OCI-LY7 (cell line): ENCODE data around the gene PTPRU. TPM values are rescaled to one million over a fixed set of nuclear protein-coding genes. Genes with fewer than 3 reads are reported as not detected.

Source experiments
- BruUV-seq: library from RNA; stranded (reverse); fragments of 400-500 nt; replicated peaks from 2 replicates; lab custom pipeline; 2021; lab: Mats Ljungman, UMichigan
- CTCF ChIA-PET: fragments of 300-600 bp; sonication (Branson Sonifier 250); formaldehyde crosslinking; loops from one replicate; lab custom pipeline; 2022; ENCODE audit warnings: antibody characterized with exemption; ENCODE audit not compliant: unreplicated experiment; lab: Charles Lee
- POLR2A ChIA-PET: fragments of 300-600 bp; sonication (Branson Sonifier 250); formaldehyde crosslinking; loops from one replicate; lab custom pipeline; 2022; ENCODE audit warnings: antibody characterized with exemption; lab: Charles Lee
- DNase-seq: peaks from one replicate; pipeline ENCODE4 v3.0.0-alpha.2; 2015; ENCODE audit warnings: low spot score
- H2AFZ ChIP-seq: fragments of 200-600 bp; sonication (generic), shearing (Covaris generic); 2 replicates; pipeline ENCODE4 v1.6.1; 2014; ENCODE audit warnings: mild to moderate bottlenecking, antibody characterized with exemption, low read length, moderate library complexity
- H3K27ac ChIP-seq: fragments of 200-600 bp; sonication (generic); 2 replicates; pipeline ENCODE4 v1.5.1; 2014; ENCODE audit warnings: mixed run types, low read depth, mild to moderate bottlenecking, moderate library complexity, low read length, inconsistent platforms; ENCODE audit not compliant: poor library complexity, severe bottlenecking
- H3K36me3 ChIP-seq: fragments of 200-600 bp; sonication (generic); 2 replicates; pipeline ENCODE4 v1.6.1; 2014; ENCODE audit warnings: mild to moderate bottlenecking, antibody characterized with exemption, low read length, moderate library complexity, mixed read lengths; ENCODE audit not compliant: insufficient read depth
- H3K4me1 ChIP-seq: fragments of 200-600 bp; sonication (generic); 2 replicates; pipeline ENCODE4 v1.5.1; 2014; ENCODE audit warnings: mild to moderate bottlenecking, low read length; ENCODE audit not compliant: insufficient read depth, poor library complexity, severe bottlenecking
- H3K4me2 ChIP-seq: fragments of 200-600 bp; sonication (generic); 2 replicates; pipeline ENCODE4 v1.6.1; 2014; ENCODE audit warnings: mild to moderate bottlenecking, low read length
- H3K4me3 ChIP-seq: fragments of 200-600 bp; sonication (generic); 2 replicates; pipeline ENCODE4 v1.5.1; 2014; ENCODE audit warnings: mild to moderate bottlenecking, low read depth, low read length; ENCODE audit not compliant: poor library complexity, severe bottlenecking
- H3K79me2 ChIP-seq: fragments of 200-600 bp; sonication (generic); 2 replicates; pipeline ENCODE4 v1.6.1; 2016; ENCODE audit warnings: low read depth, mild to moderate bottlenecking, low read length, moderate library complexity, mixed read lengths; ENCODE audit not compliant: insufficient read depth
- H3K9me2 ChIP-seq: fragments of 200-600 bp; sonication (generic); 2 replicates; pipeline ENCODE4 v1.6.1; 2016; ENCODE audit warnings: mild to moderate bottlenecking, low read length, mixed read lengths; ENCODE audit not compliant: insufficient read depth
- H3K9me3 ChIP-seq: fragments of 200-600 bp; sonication (generic); 2 replicates; pipeline ENCODE4 v1.6.1; 2014; ENCODE audit warnings: mild to moderate bottlenecking, mixed run types, low read length, mixed read lengths
- H4K20me1 ChIP-seq: fragments of 200-600 bp; sonication (generic); 2 replicates; pipeline ENCODE4 v1.6.1; 2014; ENCODE audit warnings: mild to moderate bottlenecking, antibody characterized with exemption, low read length, moderate library complexity, mixed read lengths; ENCODE audit not compliant: insufficient read depth
- CTCF ChIP-seq: fragments of 200-600 bp; sonication (generic); conservative IDR thresholded peaks from 2 replicates; pipeline ENCODE4 v1.5.1; 2014; ENCODE audit warnings: mild to moderate bottlenecking, antibody characterized with exemption, low read length, moderate library complexity, mixed read lengths
- EZH2phosphoT487 ChIP-seq: fragments of 200-600 bp; sonication (generic); IDR thresholded peaks from 2 replicates; pipeline ENCODE4 v1.6.1; 2018; ENCODE audit warnings: low read depth, borderline replicate concordance, mild to moderate bottlenecking, mixed run types, antibody characterized with exemption, low read length, moderate library complexity, mixed read lengths
- intact Hi-C: fragments of 100-400 bp; cut with micrococcal nuclease; formaldehyde crosslinking; loops from one replicate; pipeline ENCODE4 v1.10.0; 2022; ENCODE audit not compliant: unreplicated experiment
- total RNA-seq, 2 experiments: library from RNA; depleted of rRNA in 1 of 2; stranded (reverse); fragments of >200 nt in 1 of 2; shearing (Covaris generic) in 1 of 2; gene quantifications; 2 replicates each; pipeline ENCODE4 v1.2.3, GENCODE V29; 2014 to 2022

PTPRU gene
- total RNA-seq, 2 experiments from 2014 or later = 2.5 to 4.6 TPM

GRCh38 chr1:29324771-29325351 is 88.5 kb downstream of the PTPRU start:
- no peak for TF ChIP-seq CTCF
- no peak for TF ChIP-seq EZH2phosphoT487
- no peak for DNase-seq
- no peak overlapping the region for H3K4me2 ChIP-seq
- no peaks in the 10 kb centered on the region; the same call in 1 of the 2 replicates for H4K20me1 ChIP-seq
- POLR2A ChIA-PET = no interaction called here
- H3K79me2 ChIP-seq = no peaks in the 10 kb centered on the region
- H3K27ac ChIP-seq = no peak overlapping the region
- BruUV-seq = no TSS peak
- CTCF ChIA-PET = interaction anchor here (0.7 kb wide), 1 partner anchor 384 kb away, joined by 9 read pairs; no protein-coding TSS in a partner anchor
- no peaks in the 10 kb centered on the region for H3K9me3 ChIP-seq
- intact Hi-C loops = loop anchor here (10.0 kb wide), 1 partner anchor 90 kb away; the partner anchor contains the start of genes MECR and PTPRU
- H3K9me2 ChIP-seq = no peaks in the 10 kb centered on the region
- H2AFZ ChIP-seq = no peak overlapping the region
- no peaks in the 10 kb centered on the region for H3K36me3 ChIP-seq
- no peak overlapping the region for H3K4me3 ChIP-seq
- H3K4me1 ChIP-seq = no peaks in the 10 kb centered on the region

DNA sequence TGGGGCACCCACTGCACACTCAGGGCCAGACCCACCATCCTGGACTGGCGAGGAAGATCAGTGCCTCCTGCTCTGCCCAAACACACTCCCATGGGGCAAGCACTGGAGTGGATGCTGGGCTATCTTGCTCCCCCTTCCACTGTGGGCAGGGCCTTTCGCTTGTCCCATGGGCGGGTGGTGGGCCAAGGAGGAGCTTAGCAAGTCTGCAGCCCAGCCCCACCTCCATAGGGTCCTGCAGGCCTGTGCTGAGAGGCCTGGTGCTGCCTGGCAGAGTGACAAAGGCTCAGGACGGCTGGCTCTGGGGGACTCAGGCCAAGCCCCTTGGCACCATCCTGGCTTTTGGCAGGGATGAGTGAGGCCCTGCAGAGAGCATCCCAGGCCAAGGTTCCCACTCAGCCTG is 89.4 kb downstream of the PTPRU start:
- no peak overlapping the region for H3K4me3 ChIP-seq
- H3K79me2 ChIP-seq = no peaks in the 10 kb centered on the region
- no peaks in the 10 kb centered on the region; the same call in 1 of the 2 replicates for H4K20me1 ChIP-seq
- H3K36me3 ChIP-seq = no peaks in the 10 kb centered on the region
- no peaks in the 10 kb centered on the region for H3K9me2 ChIP-seq
- TF ChIP-seq CTCF (no peak), EZH2phosphoT487 (no peak)
- DNase-seq = no peak
- H3K9me3 ChIP-seq = no peaks in the 10 kb centered on the region
- H3K4me1 ChIP-seq = no peaks in the 10 kb centered on the region
- POLR2A ChIA-PET = no interaction called here
- no peak overlapping the region for H3K4me2 ChIP-seq
- H2AFZ ChIP-seq = no peak overlapping the region
- intact Hi-C loops = loop anchor here (10.0 kb wide), 1 partner anchor 91 kb away; the partner anchor contains the start of genes MECR and PTPRU
- BruUV-seq = no TSS peak
- no peak overlapping the region for H3K27ac ChIP-seq
- CTCF ChIA-PET = interaction anchor here (0.6 kb wide), 1 partner anchor 104 kb away, joined by 3 read pairs; no protein-coding TSS in a partner anchor

DNA sequence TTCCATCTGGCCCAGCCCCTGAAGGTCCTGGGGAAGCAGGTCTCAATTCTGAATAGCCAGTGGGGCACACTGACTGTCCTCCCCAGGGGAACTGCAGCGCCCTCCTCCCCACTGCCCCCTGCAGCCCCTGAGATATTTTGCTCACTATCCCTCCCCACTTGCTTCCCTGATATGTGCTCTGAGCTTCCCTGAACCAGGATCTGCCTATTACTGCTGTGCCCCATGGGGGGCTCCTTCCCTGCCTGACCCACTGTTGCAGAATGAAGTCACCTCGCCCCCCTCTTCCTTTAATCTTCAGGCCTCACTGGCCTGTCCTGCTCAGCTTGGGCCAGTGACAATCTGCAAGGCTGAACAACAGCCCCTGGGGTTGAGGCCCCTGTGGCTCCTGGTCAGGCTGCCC is 89.8 kb downstream of the PTPRU start:
- DNase-seq = no peak
- CTCF ChIA-PET = interaction anchor here (0.6 kb wide), 1 partner anchor 105 kb away, joined by 3 read pairs; no protein-coding TSS in a partner anchor
- BruUV-seq = no TSS peak
- H4K20me1 ChIP-seq = no peaks in the 10 kb centered on the region; the same call in 1 of the 2 replicates
- H3K4me2 ChIP-seq = no peak overlapping the region
- H3K9me2 ChIP-seq = no peaks in the 10 kb centered on the region
- H3K36me3 ChIP-seq = no peaks in the 10 kb centered on the region
- intact Hi-C loops = loop anchor here (10.0 kb wide), 1 partner anchor 91 kb away; the partner anchor contains the start of genes MECR and PTPRU
- no peaks in the 10 kb centered on the region for H3K79me2 ChIP-seq
- POLR2A ChIA-PET = no interaction called here
- no peak overlapping the region for H2AFZ ChIP-seq
- no peaks in the 10 kb centered on the region for H3K9me3 ChIP-seq
- H3K4me3 ChIP-seq = no peak overlapping the region
- no peak for TF ChIP-seq CTCF
- TF ChIP-seq EZH2phosphoT487 = no peak
- no peaks in the 10 kb centered on the region for H3K4me1 ChIP-seq
- H3K27ac ChIP-seq = no peak overlapping the region
